KG1 (cell line): Measurements from ENCODE around the gene IFNB1.
A peak's percentile ranks its signal among the peaks of the same experiment; 100 is the strongest.

ENCODE experiments used
- DNase-seq: peaks from one replicate; lab custom pipeline; 2025; lab: John Stamatoyannopoulos, UW

Gene IFNB1

DNA sequence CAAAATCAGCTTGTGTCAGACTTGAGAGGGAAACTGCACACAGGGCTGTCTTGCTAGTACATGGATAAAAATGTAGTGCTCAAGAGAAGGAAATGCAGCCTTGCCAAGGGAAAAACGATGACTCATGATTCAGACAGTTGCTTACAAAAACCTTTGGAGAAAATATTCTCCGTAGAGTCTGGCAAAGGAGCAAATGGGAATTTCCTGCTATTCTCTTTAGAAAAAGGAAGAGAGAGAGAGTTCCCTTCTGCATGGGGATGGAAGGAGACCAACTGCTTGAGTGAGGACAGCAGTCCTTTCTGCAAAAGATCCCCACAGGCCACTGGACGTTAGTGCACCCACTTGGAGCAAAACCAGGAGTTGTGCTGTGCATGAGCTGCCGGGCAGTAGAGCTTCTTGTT, 7.6 kb downstream of the IFNB1 start:
- DNase-seq = no peak

DNA sequence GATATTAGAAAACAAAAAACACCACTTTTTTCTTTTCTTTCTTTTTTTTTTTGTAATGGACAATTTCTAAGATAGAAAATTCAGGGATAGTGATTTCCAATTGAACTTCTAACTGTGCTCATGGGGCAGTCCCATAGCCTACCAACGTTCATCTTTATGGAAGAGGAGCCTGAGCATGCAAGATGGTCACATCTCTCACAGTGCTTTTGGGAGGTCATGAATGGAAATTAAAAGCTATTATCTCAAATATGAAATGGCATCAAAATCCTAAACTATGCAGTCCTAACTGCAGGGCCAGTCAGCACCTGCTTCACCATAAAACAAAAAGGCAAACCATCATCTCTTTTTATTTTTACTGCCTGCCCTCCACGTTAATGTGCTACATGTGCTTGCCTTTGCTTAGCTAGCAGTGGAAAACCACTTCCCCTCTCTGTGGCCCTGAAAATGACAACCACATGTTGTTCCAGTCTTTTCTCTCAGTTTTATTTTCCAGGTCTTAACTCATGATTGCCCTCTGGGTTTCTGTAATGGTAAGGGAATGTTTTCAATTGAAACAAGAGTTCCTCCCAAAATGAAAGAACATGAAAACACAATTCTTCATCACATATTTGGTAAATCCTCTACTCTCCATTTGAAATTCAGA, 16.7 kb downstream of the IFNB1 start:
- peak; percentile 24 for DNase-seq

DNA sequence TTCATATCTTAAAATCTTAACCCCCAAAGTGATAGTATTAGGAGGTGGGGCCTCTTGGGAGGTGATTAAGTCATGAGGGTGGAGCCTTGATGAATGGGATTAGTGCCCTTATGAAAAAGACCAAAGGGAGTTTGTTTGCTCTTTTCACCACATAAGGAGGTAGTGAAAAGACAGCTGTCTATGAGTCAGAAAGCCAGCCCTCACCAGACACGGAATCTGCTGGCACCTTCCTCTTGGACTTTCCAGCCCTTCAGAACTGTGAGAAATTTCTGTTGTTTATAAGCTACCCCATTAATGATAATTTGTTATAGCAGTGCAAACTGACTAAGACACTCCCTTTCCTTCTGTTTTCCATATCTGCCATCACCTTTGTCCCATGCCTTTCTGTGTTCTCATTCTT, 20.8 kb downstream of the IFNB1 start:
- DNase-seq = no peak

DNA sequence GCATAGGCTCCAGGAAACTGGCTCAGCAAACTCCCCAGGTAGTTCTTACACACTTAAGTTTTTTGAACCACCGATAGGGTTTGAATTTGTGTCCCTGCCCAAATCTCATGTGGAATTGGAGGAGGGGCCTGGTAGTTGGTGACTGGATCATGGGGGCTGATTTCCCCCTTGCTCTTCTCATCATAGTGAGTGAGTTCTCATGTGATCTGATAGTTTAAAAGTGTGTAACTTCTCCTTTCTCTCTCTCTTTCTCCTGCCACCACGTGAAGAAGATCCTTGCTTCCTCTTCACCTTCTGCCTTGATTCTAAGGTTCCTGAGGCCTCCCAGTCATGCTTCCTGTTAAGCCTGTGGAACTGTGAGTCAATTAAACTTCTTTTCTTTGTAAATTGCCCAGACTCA, 23.9 kb downstream of the IFNB1 start:
- no peak for DNase-seq

DNA sequence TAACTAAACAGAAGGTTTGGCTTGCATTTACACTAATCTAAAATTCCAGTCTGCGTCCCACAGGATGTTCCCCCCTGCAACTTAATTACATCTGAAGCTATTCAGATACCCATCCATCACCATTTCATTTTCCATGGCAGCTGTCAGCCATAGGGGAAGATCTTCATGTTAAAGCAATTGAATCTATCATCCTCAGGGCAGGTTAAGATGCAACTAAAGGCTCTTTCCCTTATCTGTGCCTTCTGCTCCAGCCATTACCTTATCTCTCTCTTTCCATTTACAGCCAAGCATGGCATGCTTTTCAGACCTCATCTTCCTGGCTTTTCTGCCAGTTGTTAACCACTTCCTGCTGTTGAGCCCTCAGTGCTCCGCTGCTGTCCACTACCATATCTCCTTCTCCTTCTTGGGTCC, 30.5 kb downstream of the IFNB1 start:
- no peak for DNase-seq

DNA sequence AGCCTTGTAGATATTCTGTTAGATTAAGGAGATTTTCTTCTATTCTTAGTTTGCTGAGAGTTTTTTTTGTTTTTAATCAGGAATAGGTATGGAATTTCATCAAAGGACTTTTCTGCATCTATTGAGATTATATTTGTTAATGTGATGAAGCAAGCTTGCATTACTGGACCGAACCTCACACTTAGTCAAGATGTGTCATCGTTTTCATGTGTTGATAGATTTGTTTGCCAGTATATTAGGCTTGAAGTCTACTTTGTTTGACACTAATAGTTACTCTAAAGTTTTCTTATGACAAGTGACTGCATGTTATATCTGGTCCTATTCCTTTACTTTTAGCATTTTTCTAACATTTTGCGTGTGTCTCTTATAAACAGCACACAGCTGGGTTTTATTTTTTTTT, 33.9 kb downstream of the IFNB1 start:
- DNase-seq = no peak

DNA sequence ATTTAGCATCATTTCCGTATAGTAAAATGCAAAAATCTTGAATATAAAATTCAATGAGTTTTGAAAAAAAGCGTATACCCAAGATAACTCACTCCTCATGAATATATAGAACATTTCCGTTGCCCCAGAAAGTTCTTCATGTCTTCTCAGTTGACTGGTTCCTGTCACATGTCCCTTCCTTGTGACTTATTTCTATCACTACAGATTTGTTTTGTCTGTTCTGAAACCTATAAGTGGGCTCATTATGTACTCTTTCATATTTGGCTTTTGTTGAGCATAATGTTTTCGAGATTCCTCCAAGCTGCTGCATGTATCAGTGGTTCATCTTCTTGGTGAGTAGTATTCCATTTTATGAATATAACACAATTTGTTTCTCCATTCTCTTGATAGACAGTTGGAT, 35.3 kb downstream of the IFNB1 start:
- no peak for DNase-seq

DNA sequence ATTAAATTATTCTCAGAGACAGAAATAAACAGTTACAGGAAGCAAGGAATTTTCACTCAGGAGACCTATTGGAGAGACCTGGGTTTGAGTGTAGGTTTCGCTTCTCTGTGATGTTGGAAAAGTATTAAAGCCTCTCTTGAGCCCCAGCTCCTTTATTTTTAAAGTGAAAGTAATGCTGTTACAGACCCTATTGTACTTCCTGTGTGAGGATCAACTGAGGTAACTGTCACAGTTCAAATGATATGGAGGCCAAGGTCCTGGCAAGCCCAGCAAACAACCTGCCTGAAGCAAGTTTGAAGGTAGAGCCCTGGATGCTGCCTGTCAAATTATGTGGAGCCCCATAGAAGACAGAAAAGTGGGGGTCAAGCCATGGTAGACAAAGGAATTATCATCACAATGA, 38.4 kb downstream of the IFNB1 start:
- no peak for DNase-seq

DNA sequence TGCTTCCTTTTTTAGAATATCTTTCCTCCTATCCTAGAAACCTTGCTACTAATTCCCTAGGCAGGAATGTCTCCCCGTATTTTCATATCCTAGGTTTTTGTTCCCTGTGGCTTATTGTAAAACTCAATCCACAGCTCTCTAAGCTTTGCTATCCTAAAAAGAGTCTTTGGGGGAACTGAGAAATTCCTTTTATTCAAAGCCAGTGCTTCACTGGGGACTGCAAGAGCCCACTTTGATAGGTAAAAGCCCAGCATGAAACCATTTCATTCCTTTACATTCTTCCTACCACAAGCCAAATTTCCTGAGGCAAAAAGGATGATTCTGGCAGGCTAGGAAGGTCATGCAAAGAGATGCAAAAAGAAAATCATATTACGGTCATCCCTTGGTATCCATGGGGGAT, 40.5 kb downstream of the IFNB1 start:
- no peak for DNase-seq

DNA sequence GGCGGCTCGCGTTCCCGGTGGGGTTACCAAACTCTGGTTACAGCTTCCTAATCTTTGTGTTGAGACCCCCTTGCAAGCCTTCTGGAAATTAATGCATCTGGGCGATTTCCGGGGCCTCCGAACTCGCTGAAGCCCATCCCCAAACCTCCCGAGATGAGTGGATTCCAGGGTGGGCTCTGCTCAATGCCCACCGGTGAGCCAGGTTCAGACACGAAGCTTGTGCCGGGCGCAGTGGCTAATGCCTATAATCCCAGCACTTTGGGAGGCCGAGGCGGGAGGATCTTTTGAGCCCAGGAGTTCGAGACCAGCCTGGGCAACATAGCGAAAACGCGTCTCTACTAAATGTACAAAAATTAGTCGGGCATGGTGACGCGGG, 45.9 kb downstream of the IFNB1 start:
- no peak for DNase-seq

DNA sequence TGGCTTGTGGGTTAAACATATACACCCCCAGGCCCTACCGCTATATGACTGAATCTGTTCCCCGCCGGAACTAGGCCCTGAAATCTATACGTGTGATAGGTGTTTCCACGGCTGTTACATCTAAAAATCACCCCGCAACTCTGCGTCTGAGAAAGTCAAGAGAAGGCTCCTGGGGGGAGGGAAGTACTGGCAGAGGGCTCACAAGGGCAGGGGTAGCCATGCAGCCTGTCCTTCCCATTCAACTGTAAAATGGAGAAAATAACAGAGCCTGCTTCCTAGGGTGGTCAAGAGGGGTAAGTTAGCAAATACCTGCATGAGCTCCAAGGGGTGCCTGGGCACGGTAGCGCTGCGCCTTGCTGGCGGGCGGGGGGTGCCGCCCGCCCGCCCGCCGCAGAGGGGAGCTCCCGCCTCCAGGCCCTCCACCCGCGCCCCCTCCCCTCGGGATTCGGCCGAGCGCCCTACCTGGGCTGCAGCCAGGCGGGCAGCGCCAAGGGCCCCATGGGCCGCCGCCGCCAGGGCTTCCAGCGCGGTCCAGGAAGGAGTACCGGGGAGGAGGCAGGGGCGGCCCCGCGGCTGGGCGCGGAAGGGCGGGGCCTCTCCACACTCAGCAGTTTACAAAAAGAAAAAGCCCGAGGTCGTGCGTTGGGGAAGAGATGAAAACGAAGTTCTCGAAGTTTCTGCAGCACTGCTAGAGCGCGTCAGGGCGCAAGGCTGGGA, 46.5 kb downstream of the IFNB1 start, which contains the start of gene HACD4:
Gene HACD4, minus strand, starts transcription at position 550 of the 717 bp plus-strand sequence. Its CDS starts 50 bp downstream, at position 500.
- no peak for DNase-seq

DNA sequence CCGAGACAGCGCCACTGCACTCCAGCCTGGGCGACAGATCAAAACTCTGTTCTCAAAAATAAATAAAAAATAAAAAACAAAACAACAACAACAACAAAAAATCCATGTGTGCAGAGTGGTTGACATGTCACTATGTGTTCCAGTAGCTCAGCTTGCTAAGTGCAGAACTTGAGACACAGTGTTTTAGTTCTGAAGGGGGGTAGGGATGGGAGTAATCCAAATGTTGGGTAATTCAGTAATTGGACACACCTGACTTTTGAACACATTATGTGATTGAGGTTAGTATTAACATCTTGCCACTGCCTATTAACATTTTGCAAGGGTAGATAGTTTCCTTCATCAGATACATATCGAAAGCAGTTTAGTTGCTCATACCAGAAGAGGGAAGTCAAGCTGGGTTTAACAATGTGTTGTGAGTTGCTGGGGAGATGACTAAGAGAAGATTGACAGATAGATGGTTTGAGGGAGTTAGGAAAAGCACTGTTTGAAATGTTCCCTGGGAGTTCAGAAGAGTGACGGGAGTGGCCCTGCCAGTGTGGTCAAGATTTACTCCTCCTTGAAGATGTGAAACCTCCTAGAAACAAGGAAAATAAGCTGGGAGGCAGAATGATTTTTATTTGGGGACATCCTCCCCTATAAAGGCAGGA, 47.2 kb downstream of the IFNB1 start:
- no peak for DNase-seq

DNA sequence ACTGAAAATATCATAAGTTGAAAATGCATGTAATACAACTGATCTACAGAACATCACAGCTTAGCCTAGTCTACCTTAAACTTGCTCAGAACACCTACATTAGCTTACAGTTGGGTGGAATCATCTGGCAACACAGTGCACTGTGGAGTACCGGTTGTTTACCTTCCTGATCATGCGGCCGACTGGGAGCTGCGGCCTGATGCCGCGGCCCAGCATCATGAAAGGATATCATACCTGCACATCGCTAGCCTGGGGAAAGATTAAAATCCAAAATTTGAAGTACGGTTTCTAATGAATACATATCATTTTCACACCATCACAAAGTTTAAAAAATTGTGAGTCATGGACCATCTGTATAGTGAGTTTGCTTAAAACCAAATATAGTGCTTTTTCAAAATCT, 48.1 kb downstream of the IFNB1 start:
- DNase-seq = no peak

DNA sequence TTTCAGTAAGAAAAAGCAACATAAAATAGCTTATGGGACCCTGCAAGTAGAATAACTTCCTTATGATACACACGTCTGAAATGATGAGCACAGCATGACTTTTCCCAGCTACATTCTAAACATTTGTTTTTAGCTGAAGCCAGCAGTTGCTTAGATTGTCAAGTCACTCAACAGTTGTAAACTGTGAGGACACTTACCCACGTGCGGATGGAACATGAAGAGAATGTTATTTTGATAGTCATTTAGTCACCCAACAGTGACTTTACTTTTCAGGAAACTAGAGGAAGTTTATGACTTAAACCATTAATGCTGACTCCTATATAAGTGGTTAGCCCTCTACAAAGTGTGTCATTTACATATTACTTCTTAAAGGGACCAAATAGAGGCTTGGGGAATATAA, 49.3 kb downstream of the IFNB1 start:
- no peak for DNase-seq

DNA sequence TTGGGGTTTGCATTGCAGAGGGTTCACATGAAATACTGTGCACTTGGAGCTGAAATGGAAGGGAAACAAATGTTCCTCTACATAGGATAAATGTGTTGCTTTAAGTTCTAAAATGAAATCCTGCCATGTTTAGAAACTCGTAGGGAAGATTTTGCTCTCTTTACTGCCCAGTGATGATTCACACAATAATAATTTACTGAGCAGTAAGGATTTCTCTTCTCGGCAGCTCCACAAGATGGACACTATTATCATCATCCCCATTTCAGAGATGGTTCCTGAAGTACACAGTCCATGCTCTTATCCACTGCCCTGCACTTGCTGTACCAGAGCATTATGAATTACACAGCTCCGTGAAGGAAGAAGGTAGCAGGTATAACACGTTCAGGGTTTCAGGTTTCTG, 50.4 kb downstream of the IFNB1 start:
- DNase-seq = no peak
